Smooth muscle cell (in vitro differentiated cells): ENCODE data around the gene PTPRM. TPM values are rescaled to one million over a fixed set of nuclear protein-coding genes. Genes with fewer than 3 reads are reported as not detected.
"Not testable (repeated sequence)": the region's sequence is repeated elsewhere in the genome, so short reads cannot be mapped to it uniquely, and the experiment has no call there.

Experiments
- DNase-seq: peaks from one replicate; lab custom pipeline; 2025; ENCODE audit not compliant: unreplicated experiment; lab: John Stamatoyannopoulos, UW
- H2AFZ ChIP-seq: fragments of 200-600 bp; sonication (generic); 2 replicates; pipeline ENCODE4 v1.6.0; 2016; ENCODE audit warnings: antibody characterized with exemption, low read depth, mild to moderate bottlenecking
- H3F3A ChIP-seq: fragments of 200-600 bp; sonication (generic); 2 replicates; pipeline ENCODE4 v1.6.0; 2017; ENCODE audit warnings: antibody characterized with exemption, low read depth
- H3K27ac ChIP-seq: fragments of 200-600 bp; sonication (generic); 2 replicates; pipeline ENCODE4 v1.5.1; 2016; ENCODE audit warnings: low read depth, mild to moderate bottlenecking
- H3K27me3 ChIP-seq: fragments of 200-600 bp; sonication (generic); 2 replicates; pipeline ENCODE4 v1.6.1; 2016; ENCODE audit warnings: low read depth, mild to moderate bottlenecking
- H3K36me3 ChIP-seq: fragments of 200-600 bp; sonication (generic); 2 replicates; pipeline ENCODE4 v1.5.1; 2016; ENCODE audit warnings: low read depth
- H3K4me1 ChIP-seq: fragments of 200-600 bp; sonication (generic); 2 replicates; pipeline ENCODE4 v1.5.1; 2016; ENCODE audit warnings: low read depth
- H3K4me2 ChIP-seq: fragments of 200-600 bp; sonication (generic); 2 replicates; pipeline ENCODE4 v1.6.0; 2016; ENCODE audit warnings: mild to moderate bottlenecking
- H3K4me3 ChIP-seq: fragments of 200-600 bp; sonication (generic); 2 replicates; pipeline ENCODE4 v1.5.1; 2016; ENCODE audit warnings: mild to moderate bottlenecking
- H3K79me2 ChIP-seq: fragments of 200-600 bp; sonication (generic); 2 replicates; pipeline ENCODE4 v1.6.0; 2016; ENCODE audit warnings: low read depth, mild to moderate bottlenecking
- H3K9ac ChIP-seq: fragments of 200-600 bp; sonication (generic); 2 replicates; pipeline ENCODE4 v1.6.0; 2016; ENCODE audit warnings: low read depth
- H3K9me3 ChIP-seq: fragments of 200-600 bp; sonication (generic); replicated peaks from 2 replicates; pipeline ENCODE4 v1.5.1; 2016; ENCODE audit warnings: low read depth
- H4K20me1 ChIP-seq: fragments of 200-600 bp; sonication (generic); 2 replicates; pipeline ENCODE4 v1.6.0; 2016; ENCODE audit warnings: low read depth
- CTCF ChIP-seq: fragments of 200-600 bp; sonication (generic); IDR thresholded peaks from 2 replicates; pipeline ENCODE4 v1.5.1; 2017; ENCODE audit warnings: borderline replicate concordance, mild to moderate bottlenecking, antibody characterized with exemption; ENCODE audit not compliant: insufficient read depth, poor library complexity, severe bottlenecking
- WGBS: methylation state at CpG from one replicate; pipeline ENCODE4 v1.1.7; 2016; ENCODE audit warnings: low lambda C conversion rate; 5-methylcytosine and 5-hydroxymethylcytosine counted together
- polyA plus RNA-seq: library from polyadenylated mRNA; unstranded; fragments of >200 nt; fragmentation: Nextera tagmentation; extraction: Ambion mirVana; gene quantifications from 2 replicates; pipeline ENCODE4 v1.2.1, GENCODE V29; 2016
- total RNA-seq: library from RNA; depleted of rRNA; stranded (reverse); fragments of >200 nt; gene quantifications from 2 replicates; pipeline ENCODE4 v1.2.3, GENCODE V29; 2014

Gene PTPRM
- total and polyA plus RNA-seq, 2 experiments from 2014 or later, result 57.5 to 115 TPM

- no peak overlapping the region for H3K4me2 ChIP-seq
These were observed 391.2 kb downstream of the PTPRM start for GRCh38 chr18:7958081-7958896.

GRCh38 chr18:7958897-7959146 is 391.7 kb downstream of the PTPRM start:
- H3K36me3 ChIP-seq, result no peaks in the 10 kb centered on the region
- H3K79me2 ChIP-seq, result peaks cover 10% of the 10 kb centered on the region
- no peak for TF ChIP-seq CTCF
- no peaks in the 10 kb centered on the region for H3F3A ChIP-seq
- H3K27me3 ChIP-seq, result no peaks in the 10 kb centered on the region
- no peaks in the 10 kb centered on the region for H3K9me3 ChIP-seq
- peaks cover 32% of the 10 kb centered on the region for H4K20me1 ChIP-seq
- H3K27ac ChIP-seq, result no peak overlapping the region
- H3K4me1 ChIP-seq, result no peaks in the 10 kb centered on the region
- H3K4me2 ChIP-seq, result no peak overlapping the region
- 91% methylated on average over 1 of the region's 1 CpG for WGBS
- H2AFZ ChIP-seq, result no peak overlapping the region
- no peak for DNase-seq
- no peak overlapping the region for H3K9ac ChIP-seq
- no peak overlapping the region for H3K4me3 ChIP-seq

More at GRCh38 chr18:7958081-7958896, 391.2 kb downstream of the PTPRM start:
- Histone ChIP-seq H3K36me3 (no peaks in the 10 kb centered on the region), H2AFZ (no peak overlapping the region), H3K27ac (no peak overlapping the region), H3F3A (no peaks in the 10 kb centered on the region), H4K20me1 (peaks cover 28% of the 10 kb centered on the region), H3K4me3 (no peak overlapping the region), H3K79me2 (peaks cover 6% of the 10 kb centered on the region), H3K9ac (no peak overlapping the region), H3K4me1 (no peaks in the 10 kb centered on the region), H3K9me3 (no peaks in the 10 kb centered on the region), H3K27me3 (no peaks in the 10 kb centered on the region)
- 87% methylated on average over 4 of the region's 4 CpGs for whole genome bisulfite sequencing
- no peak for TF ChIP-seq CTCF
- DNase-seq, result no peak

- H2AFZ ChIP-seq, H3K79me2 ChIP-seq, H3K4me3 ChIP-seq, H3K27me3 ChIP-seq, DNase-seq, H3K36me3 ChIP-seq, H3K4me2 ChIP-seq, H3F3A ChIP-seq, H3K27ac ChIP-seq, H3K9ac ChIP-seq, H3K4me1 ChIP-seq, H3K9me3 ChIP-seq: not testable (repeated sequence)
- H4K20me1 ChIP-seq, result peaks cover 19% of the 10 kb centered on the region
- 20% methylated on average over 1 of the region's 18 CpGs for WGBS
These were observed 399.6 kb downstream of the PTPRM start for GRCh38 chr18:7966682-7967081.

GRCh38 chr18:7974200-7974874 is 407.2 kb downstream of the PTPRM start:
- peaks cover 8% of the 10 kb centered on the region for H4K20me1 ChIP-seq
- no peaks in the 10 kb centered on the region for H3K27me3 ChIP-seq
- no peak overlapping the region for H2AFZ ChIP-seq
- no peak overlapping the region for H3K4me3 ChIP-seq
- no peak for DNase-seq
- no peak overlapping the region for H3K9ac ChIP-seq
- no peak overlapping the region for H3K27ac ChIP-seq
- H3K4me1 ChIP-seq, result no peaks in the 10 kb centered on the region
- H3K36me3 ChIP-seq, result peaks cover 4% of the 10 kb centered on the region
- no peaks in the 10 kb centered on the region for H3K9me3 ChIP-seq
- no peaks in the 10 kb centered on the region for H3F3A ChIP-seq
- peaks cover 3% of the 10 kb centered on the region for H3K79me2 ChIP-seq
- TF ChIP-seq CTCF, result no peak
- H3K4me2 ChIP-seq, result no peak overlapping the region
- 92% methylated on average over 6 of the region's 6 CpGs for WGBS
